HepG2 (cell line): ENCODE data around the gene MX2. TPM values are rescaled to one million over a fixed set of nuclear protein-coding genes. Genes with fewer than 3 reads are reported as not detected.
A peak's percentile ranks its signal among the peaks of the same experiment; 100 is the strongest.

ENCODE experiments used
- FOSL2 ChIP-seq: sonication (generic); formaldehyde crosslinking; IDR thresholded peaks from 2 replicates; pipeline ENCODE4 v1.4.0; 2020; ENCODE audit warnings: missing genetic modification reagents
- FOXO4 ChIP-seq: sonication (generic); formaldehyde crosslinking; conservative IDR thresholded peaks from 2 replicates; pipeline ENCODE4 v1.8.1; 2023; ENCODE audit warnings: missing genetic modification reagents
- KLF11 ChIP-seq: IDR thresholded peaks from 2 replicates; pipeline ENCODE4 v1.6.1; 2016; ENCODE audit warnings: missing compliant biosample characterization
- KLF15 ChIP-seq: sonication (generic); formaldehyde crosslinking; IDR thresholded peaks from 2 replicates; pipeline ENCODE4 v1.8.1; 2023; ENCODE audit warnings: borderline replicate concordance, mild to moderate bottlenecking, inconsistent platforms, missing genetic modification reagents, mixed read lengths
- MBD4 ChIP-seq: IDR thresholded peaks from 2 replicates; pipeline ENCODE4 v1.6.1; 2012; ENCODE audit warnings: low read length, inconsistent platforms, borderline replicate concordance
- NFKBIZ ChIP-seq: IDR thresholded peaks from 2 replicates; pipeline ENCODE4 v1.6.1; 2018; ENCODE audit warnings: missing genetic modification reagents, missing compliant biosample characterization
- NR2F1 ChIP-seq, 2 experiments: fragments of 450-650 bp in 1 of 2; formaldehyde crosslinking in 1 of 2; IDR thresholded peaks; 2 replicates each; pipeline versions ENCODE4 v1.5.0 to v1.6.1; 2016 to 2020; ENCODE audit warnings: mild to moderate bottlenecking in 1 of 2, missing compliant biosample characterization in 1 of 2, missing genetic modification reagents in 1 of 2, moderate library complexity in 1 of 2
- SCMH1 ChIP-seq: sonication (generic); formaldehyde crosslinking; IDR thresholded peaks from 2 replicates; pipeline ENCODE4 v1.9.0; 2021; ENCODE audit warnings: missing genetic modification reagents, mild to moderate bottlenecking, borderline replicate concordance
- SKIL ChIP-seq: sonication (generic); formaldehyde crosslinking; IDR thresholded peaks from 2 replicates; pipeline ENCODE4 v1.8.0; 2022; ENCODE audit warnings: missing genetic modification reagents, mild to moderate bottlenecking, moderate library complexity, borderline replicate concordance
- SP2 ChIP-seq: sonication (generic); formaldehyde crosslinking; IDR thresholded peaks from 2 replicates; pipeline ENCODE4 v1.5.1; 2020; ENCODE audit warnings: mild to moderate bottlenecking, missing genetic modification reagents
- TCF7 ChIP-seq: sonication (generic); IDR thresholded peaks from 2 replicates; pipeline ENCODE4 v1.6.1; 2016; ENCODE audit warnings: antibody characterized with exemption, low read depth
- TOPORS ChIP-seq: sonication (generic); formaldehyde crosslinking; IDR thresholded peaks from 2 replicates; pipeline ENCODE4 v1.8.0; 2023; ENCODE audit warnings: mild to moderate bottlenecking, missing genetic modification reagents
- ZBTB10 ChIP-seq: sonication (generic); formaldehyde crosslinking; IDR thresholded peaks from 2 replicates; pipeline ENCODE4 v1.4.0; 2020; ENCODE audit warnings: missing genetic modification reagents, borderline replicate concordance
- ZBTB34 ChIP-seq: sonication (generic); formaldehyde crosslinking; IDR thresholded peaks from 2 replicates; pipeline ENCODE4 v1.8.0; 2022; ENCODE audit warnings: mild to moderate bottlenecking, missing genetic modification reagents
- ZBTB38 ChIP-seq: sonication (generic); formaldehyde crosslinking; IDR thresholded peaks from 2 replicates; pipeline ENCODE4 v1.5.1; 2020; ENCODE audit warnings: mild to moderate bottlenecking, missing genetic modification reagents
- ZNF350 ChIP-seq: sonication (generic); formaldehyde crosslinking; IDR thresholded peaks from 2 replicates; pipeline ENCODE4 v1.4.0; 2020; ENCODE audit warnings: mild to moderate bottlenecking, low read depth, missing genetic modification reagents, borderline replicate concordance
- ZNF362 ChIP-seq: sonication (generic); formaldehyde crosslinking; IDR thresholded peaks from 2 replicates; pipeline ENCODE4 v1.4.0; 2020; ENCODE audit warnings: missing genetic modification reagents, mild to moderate bottlenecking, borderline replicate concordance
- ZNF605 ChIP-seq: sonication (generic); formaldehyde crosslinking; IDR thresholded peaks from 2 replicates; pipeline ENCODE4 v1.8.0; 2022; ENCODE audit warnings: mild to moderate bottlenecking, missing genetic modification reagents
- ZNF781 ChIP-seq: sonication (generic); formaldehyde crosslinking; IDR thresholded peaks from 2 replicates; pipeline ENCODE4 v1.5.1; 2020; ENCODE audit warnings: borderline replicate concordance, mild to moderate bottlenecking, missing genetic modification reagents; ENCODE audit errors: not compliant biosample characterization
- ZNF878 ChIP-seq: sonication (generic); formaldehyde crosslinking; IDR thresholded peaks from 2 replicates; pipeline ENCODE4 v1.8.1; 2023; ENCODE audit warnings: mild to moderate bottlenecking, missing genetic modification reagents, moderate library complexity
- polyA plus RNA-seq, 8 experiments: library from polyadenylated mRNA; depleted of rRNA in 3 of 8; stranded (reverse) in 7 of 8; unstranded in 1 of 8; fragments of >200 nt; fragmentation: Illumina TruSeq in 4 of 8; extraction: Trizol in 4 of 8; gene quantifications; 2 replicates each; pipeline versions ENCODE4 v1.2.1 to v1.2.3, GENCODE V29; 2011 to 2016; ENCODE audit warnings: low read depth in 4 of 8, missing spikeins in 1 of 8, mixed read lengths in 1 of 8; ENCODE audit not compliant: insufficient read depth in 1 of 8
- total RNA-seq, 5 experiments: library from RNA; depleted of rRNA; stranded (reverse); fragments of >200 nt; fragmentation: Illumina TruSeq; extraction: Trizol; gene quantifications; 2 replicates each; pipeline ENCODE4 v1.2.3, GENCODE V29; 2016; ENCODE audit warnings: low read depth in 1 of 5

MX2 gene
- total and polyA plus RNA-seq, 2 of the 13 experiments (the other 11 are each of a cell fraction or from before 2014, with no cell fraction given), result 24.0 to 35.7 TPM

GRCh38 chr21:41366522-41367151 lies 4.8 kb downstream of the MX2 start (continued):
- TF ChIP-seq ZBTB10 (no peak), MBD4 (no peak), ZNF350 (CRISPR knock-in tag) (peak; percentile 69; the same call in 1 of the 2 replicates), KLF11 (CRISPR knock-in tag) (no peak), FOXO4 (CRISPR knock-in tag) (no peak), SP2 (CRISPR knock-in tag) (no peak), NR2F1 (CRISPR knock-in tag; IDR thresholded peaks at IDR 0.05) (peak in 1 of 2 experiments; percentile 66; a peak in 1 of 4 replicates), ZNF878 (no peak), ZNF605 (no peak), FOSL2 (CRISPR knock-in tag) (peak; percentile 97), TCF7 (peak; percentile 32; the same call in 1 of the 2 replicates), ZNF362 (CRISPR knock-in tag) (no peak), NFKBIZ (no peak), ZBTB34 (CRISPR knock-in tag) (no peak), SCMH1 (CRISPR knock-in tag) (no peak), KLF15 (CRISPR knock-in tag) (no peak), ZBTB38 (CRISPR knock-in tag) (peak; percentile 26; the same call in 1 of the 2 replicates), TOPORS (CRISPR knock-in tag) (no peak), ZNF781 (CRISPR knock-in tag) (no peak), SKIL (peak; percentile 44; the same call in 1 of the 2 replicates)
